GM19025 (cell line): ENCODE data around the gene GRID1.
A peak's percentile ranks its signal among the peaks of the same experiment; 100 is the strongest.
"Not testable (repeated sequence)": the region's sequence is repeated elsewhere in the genome, so short reads cannot be mapped to it uniquely, and the experiment has no call there.

ENCODE experiments used
- ATAC-seq: cut with Tn5 transposase; IDR thresholded peaks from one replicate; pipeline ENCODE4 v1.9.1; 2021; ENCODE audit warnings: mild to moderate bottlenecking, low read depth, moderate library complexity; ENCODE audit not compliant: unreplicated experiment

Gene GRID1

GRCh38 chr10:85741626-85742300, 624.8 kb downstream of the GRID1 start:
- peak; percentile 93 for ATAC-seq

GRCh38 chr10:85735997-85736396, 630.6 kb downstream of the GRID1 start:
- ATAC-seq, result no peak

DNA sequence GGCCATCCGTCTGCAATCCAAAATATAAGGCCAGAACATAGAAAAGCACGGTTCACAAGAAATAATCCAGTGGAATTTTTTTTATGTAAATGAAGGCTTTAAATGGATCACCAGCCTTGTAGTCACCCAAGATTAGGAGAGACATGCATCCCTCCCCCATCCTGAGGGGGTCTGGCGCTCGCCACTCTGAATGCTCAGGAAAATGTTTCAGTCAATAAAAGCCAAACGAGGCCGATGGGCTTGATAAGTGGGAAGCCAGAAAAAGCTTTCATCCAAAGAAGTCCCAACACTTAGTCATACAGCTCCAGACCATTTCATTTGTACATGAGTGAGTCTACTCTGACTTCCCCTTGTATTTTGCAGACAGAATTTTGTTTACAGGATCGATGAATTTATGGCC, 631.8 kb downstream of the GRID1 start:
- ATAC-seq, result no peak

DNA sequence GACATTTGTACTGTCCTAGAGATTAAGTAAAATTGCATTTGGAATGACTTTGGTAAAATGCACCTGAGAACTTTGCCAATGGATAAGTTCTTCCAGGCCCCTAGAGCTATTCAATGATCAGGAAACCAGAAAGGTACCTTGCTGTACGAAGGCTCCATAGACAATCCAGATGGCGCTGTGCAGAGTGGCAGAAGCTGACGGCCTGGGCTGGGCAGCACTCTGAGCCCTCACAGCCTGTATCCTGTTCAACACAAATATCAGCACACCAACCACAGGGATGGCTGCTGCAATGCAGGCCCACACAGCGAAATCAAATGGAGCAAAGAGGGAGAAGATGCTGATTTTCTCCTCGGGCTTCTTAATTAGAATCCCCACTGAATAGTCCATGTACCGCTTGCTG, 642.4 kb downstream of the GRID1 start:
- no peak for ATAC-seq

GRCh38 chr10:85720931-85721590, 645.5 kb downstream of the GRID1 start:
- no peak for ATAC-seq

DNA sequence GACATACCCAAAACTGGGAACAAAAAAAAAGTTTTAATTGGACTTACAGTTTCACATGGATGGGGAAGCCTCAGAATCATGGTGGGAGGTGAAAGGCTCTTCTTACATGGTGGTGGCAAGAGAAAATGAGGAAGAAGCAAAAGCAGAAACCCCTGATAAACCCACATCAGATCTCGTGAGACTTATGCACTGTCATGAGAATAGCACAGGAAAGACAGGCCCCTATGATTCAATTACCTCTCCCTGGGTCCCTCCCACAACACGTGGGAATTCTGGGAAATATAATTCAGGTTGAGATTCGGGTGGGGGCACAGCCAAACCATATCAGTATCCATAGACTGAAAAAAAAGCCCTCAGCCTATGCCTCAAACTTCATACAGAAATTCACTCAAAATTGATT, 647.2 kb downstream of the GRID1 start:
- ATAC-seq, result no peak

DNA sequence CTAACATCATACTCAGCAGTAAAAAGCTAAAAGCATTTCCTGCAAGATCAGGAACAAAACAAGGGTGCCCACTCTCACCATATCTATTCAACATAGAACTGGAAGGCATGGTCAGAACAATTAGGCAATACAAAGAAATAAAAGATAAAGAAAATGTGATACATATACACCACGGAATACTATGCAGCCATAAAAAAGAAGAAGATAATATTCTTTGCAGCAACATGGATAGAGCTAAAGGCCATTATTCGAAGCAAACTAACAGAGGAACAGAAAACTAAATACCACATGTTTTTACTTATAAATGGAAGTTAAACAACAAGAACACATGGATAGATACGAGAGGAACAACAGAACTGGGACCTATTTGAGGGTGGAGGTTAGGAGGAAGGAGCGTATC, 652.7 kb downstream of the GRID1 start:
- ATAC-seq, result no peak

DNA sequence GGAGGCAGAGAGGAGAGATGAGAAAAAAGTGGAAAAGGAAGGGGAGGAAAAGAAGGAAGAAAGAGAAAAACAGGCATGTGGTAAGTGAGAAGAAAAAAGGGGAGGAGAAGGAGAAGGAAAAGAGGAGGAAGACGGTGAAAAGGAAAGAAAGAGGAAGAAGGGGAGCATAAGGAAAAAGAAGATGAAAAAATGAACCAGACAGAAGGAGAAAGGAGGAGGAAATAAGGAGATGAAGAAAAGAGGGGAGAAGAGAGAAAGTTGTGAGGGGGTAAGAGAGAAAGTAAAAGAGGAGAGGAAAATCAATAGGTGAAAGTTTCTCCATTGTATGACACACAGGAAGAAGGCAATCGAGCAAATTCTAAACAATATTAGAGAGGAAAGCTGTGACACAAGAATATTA, 663.8 kb downstream of the GRID1 start:
- ATAC-seq, result no peak

GRCh38 chr10:85699066-85699465, 667.5 kb downstream of the GRID1 start:
- ATAC-seq, result not testable (repeated sequence)

DNA sequence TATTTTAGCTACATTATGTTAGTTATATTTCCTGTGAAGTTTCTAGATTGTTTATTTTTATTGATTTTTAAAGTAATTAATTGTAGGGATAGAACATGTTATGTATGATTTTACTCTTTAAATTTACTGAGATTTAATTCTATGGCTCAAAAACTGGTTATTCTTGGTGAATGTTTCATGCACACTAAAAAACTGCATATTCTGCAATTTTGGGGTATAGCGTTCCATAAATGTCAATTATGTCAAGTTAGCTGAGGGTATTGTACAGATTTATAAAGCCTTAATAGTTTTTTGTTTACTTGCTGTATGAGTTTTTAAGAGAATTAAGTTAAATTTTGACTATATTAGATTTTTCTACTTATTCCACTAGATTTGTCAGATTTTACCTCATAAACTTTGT, 669.7 kb downstream of the GRID1 start:
- no peak for ATAC-seq

- no peak for ATAC-seq
Measured at GRCh38 chr10:85682621-85683020, 684.0 kb downstream of the GRID1 start.

GRCh38 chr10:85679710-85680109, 686.9 kb downstream of the GRID1 start:
- no peak for ATAC-seq

DNA sequence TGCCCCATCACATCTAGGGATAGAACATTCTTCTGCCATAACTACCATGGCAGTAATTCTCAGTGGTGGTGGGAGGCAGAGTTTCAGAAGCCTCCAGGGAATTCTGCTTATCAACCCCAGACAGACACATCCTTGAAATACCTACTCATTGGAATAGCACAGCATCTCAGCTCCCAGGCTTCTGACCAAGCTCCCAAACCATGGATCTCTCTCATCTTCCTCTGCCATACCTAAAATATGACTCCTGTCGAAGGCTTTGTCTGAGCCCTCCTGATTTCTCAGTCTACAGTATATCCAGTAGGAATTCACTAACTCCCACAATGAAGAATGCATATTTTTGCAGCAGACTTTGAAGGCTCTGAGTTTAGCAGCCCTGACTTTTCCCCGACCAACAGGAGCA, 687.5 kb downstream of the GRID1 start:
- ATAC-seq, result no peak

- no peak for ATAC-seq
Measured at GRCh38 chr10:85674851-85675250, 691.7 kb downstream of the GRID1 start.

- ATAC-seq, result no peak
Measured at GRCh38 chr10:85673270-85673669, 693.3 kb downstream of the GRID1 start.

DNA sequence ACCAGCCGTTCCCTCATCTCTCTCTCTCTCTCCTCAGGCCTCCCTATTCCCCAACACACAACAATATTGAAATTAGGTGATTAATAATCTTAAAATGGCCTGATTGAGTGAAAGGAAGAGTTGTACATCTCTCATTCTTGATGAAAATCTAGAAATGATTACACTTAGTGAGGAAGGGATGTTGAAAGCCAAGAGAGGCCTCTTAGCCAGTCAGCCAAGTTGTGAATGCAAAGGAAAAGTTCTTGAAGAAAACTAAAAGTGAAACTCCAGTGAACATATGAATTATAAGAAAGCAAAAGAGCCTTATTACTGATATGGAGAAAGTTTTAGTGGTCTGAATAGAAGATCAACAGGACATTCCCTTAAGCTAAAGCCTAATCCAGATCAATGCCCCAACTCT, 695.1 kb downstream of the GRID1 start:
- no peak for ATAC-seq

DNA sequence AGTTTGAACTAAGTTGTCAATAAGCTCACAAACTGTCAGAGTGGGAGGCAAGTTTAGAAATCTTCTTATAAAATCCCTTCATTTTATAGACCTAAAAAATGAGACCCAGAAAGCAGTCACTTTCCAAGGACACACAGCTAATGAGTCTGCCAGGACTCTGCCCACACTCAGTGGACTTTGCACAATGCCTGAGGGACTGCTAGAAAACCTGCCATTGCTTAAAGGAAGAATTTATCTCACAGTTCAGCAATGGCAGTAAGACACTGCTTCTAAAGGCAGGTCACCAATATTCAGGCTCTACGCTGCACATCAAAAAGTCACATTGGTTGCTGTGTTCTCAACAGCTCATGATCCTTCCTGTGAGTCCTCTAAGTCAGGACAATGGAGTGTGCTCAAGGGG, 698.1 kb downstream of the GRID1 start:
- ATAC-seq, result no peak

DNA sequence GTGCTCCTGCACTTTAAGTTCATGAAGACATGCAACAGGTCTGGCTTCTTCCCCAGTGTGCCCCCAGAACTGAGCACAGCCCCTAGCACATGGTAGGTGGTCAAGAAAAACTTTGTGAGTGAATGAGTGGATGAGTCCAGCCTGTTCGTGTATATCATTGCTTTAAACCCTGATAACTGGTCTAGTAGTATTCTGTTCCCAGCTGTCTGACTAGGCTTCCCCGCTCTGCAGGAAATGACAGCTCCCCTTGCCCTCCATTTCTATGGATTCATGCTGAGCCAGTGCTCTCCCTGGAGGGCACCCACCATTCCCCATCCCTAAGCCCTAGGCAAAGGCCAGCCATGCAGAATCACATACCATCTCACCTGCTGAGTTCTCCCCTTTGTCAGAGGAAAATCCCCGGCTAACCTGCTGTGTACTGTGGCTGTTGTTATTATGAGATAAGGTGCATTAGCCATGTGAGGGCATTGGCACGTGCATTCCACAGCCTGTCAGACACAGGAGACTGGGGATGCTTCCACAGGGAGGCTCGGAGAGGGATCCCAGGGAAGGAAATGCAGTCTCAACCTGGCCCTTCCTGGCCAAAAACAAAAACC, 698.9 kb downstream of the GRID1 start:
- ATAC-seq, result no peak

- no peak for ATAC-seq
Measured at GRCh38 chr10:85666987-85667386, 699.6 kb downstream of the GRID1 start.

- no peak for ATAC-seq
Measured at GRCh38 chr10:85666102-85666501, 700.5 kb downstream of the GRID1 start.

GRCh38 chr10:85665681-85666080, 700.9 kb downstream of the GRID1 start:
- no peak for ATAC-seq

- no peak for ATAC-seq
Measured at GRCh38 chr10:85665078-85665477, 701.5 kb downstream of the GRID1 start.
